Measurements from ENCODE around the gene LRRC32.

DNA sequence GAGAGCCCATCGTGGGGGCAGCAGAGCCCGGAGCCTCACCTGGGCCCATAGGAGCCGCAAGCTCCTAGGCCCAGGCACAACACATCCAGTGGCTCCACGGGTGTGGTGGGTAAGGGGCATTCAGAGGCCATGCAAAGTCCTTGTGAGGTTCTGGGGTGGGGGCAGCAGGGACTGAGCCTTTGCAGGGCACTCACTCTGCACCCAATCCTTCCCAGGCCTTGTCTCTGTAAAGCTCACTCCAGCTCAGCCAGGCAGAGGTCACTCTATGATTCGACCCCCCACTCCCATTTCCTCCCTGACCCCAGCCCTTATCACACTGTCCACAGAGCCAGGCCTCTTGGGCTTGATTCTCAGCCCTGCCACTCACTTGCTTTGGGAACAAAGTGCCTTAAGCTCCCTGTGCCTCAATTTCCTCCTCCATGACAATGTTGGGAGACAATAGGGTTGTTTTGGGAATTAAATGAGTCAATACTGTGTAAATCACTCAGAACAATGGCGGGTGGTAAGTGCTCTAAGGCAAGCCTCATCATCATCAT is 46.6 kb downstream of the LRRC32 start:
- TF ChIP-seq, protein P1, sequence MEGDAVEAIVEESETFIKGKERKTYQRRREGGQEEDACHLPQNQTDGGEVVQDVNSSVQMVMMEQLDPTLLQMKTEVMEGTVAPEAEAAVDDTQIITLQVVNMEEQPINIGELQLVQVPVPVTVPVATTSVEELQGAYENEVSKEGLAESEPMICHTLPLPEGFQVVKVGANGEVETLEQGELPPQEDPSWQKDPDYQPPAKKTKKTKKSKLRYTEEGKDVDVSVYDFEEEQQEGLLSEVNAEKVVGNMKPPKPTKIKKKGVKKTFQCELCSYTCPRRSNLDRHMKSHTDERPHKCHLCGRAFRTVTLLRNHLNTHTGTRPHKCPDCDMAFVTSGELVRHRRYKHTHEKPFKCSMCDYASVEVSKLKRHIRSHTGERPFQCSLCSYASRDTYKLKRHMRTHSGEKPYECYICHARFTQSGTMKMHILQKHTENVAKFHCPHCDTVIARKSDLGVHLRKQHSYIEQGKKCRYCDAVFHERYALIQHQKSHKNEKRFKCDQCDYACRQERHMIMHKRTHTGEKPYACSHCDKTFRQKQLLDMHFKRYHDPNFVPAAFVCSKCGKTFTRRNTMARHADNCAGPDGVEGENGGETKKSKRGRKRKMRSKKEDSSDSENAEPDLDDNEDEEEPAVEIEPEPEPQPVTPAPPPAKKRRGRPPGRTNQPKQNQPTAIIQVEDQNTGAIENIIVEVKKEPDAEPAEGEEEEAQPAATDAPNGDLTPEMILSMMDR (optimal IDR thresholded peaks at IDR 0.05 in 1 of 3, IDR thresholded peaks at IDR 0.05 in 1 of 3, conservative IDR thresholded peaks at IDR 0.05 in 1 of 3; ENCODE audit: extremely low read depth in 1 of 3, insufficient read depth in 2 of 3, low read length in 3 of 3): no peak
- no peak for TF ChIP-seq EZH2 (IDR thresholded peaks at IDR 0.05; ENCODE audit: low read length)

Data from keratinocyte (primary cell).